ENCODE results near the gene C5orf58. TPM values are rescaled to one million over a fixed set of nuclear protein-coding genes. Genes with fewer than 3 reads are reported as not detected.

The C5orf58 gene
- total RNA-seq, 1 donor from 2014 or later = not detected

DNA sequence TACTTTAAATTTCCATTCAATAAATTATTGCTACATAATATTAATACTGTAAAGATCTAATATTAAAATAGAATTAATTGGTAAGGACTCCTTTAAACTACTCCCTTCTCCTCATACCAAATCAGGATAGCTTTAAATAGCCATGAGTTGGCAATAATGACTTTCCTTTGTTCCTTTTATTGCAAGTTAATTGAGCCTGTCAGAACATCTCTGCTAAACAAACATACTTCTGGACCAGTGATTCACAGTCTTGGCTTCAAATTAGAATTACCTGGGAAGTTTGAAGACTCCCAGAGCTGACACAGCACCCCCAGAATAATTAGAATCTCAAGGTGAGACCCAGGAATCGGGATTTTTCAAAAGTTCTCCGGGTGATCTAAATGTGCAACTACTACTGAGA is 18.7 kb downstream of the C5orf58 start:
- Mint-ChIP-seq H3K36me3 (ENCODE audit: low read depth) (no peaks in the 10 kb centered on the region), H3K27ac (ENCODE audit: unreplicated experiment) (no peak overlapping the region), H3K4me3 (no peak overlapping the region), H3K4me1 (peaks cover 15% of the 10 kb centered on the region), H3K27me3 (ENCODE audit: low read depth) (peaks cover 6% of the 10 kb centered on the region), H3K9me3 (no peaks in the 10 kb centered on the region)
- TF ChIP-seq CTCF (conservative IDR thresholded peaks at IDR 0.05) = no peak
- no peak for DNase-seq (ENCODE audit: low read depth, low spot score)

GRCh38 chr5:170252109-170252508 is 19.3 kb downstream of the C5orf58 start:
- Mint-ChIP-seq H3K4me1 (peaks cover 13% of the 10 kb centered on the region), H3K4me3 (no peak overlapping the region), H3K27ac (ENCODE audit: unreplicated experiment) (no peak overlapping the region), H3K27me3 (ENCODE audit: low read depth) (peaks cover 6% of the 10 kb centered on the region), H3K9me3 (no peaks in the 10 kb centered on the region), H3K36me3 (ENCODE audit: low read depth) (no peaks in the 10 kb centered on the region)
- no peak for TF ChIP-seq CTCF (conservative IDR thresholded peaks at IDR 0.05)
- no peak for DNase-seq (ENCODE audit: low read depth, low spot score)

- no peak overlapping the region for H3K4me3 Mint-ChIP-seq
- TF ChIP-seq CTCF (conservative IDR thresholded peaks at IDR 0.05) = no peak
- H3K27me3 Mint-ChIP-seq (ENCODE audit: low read depth) = peaks cover 6% of the 10 kb centered on the region
- no peak overlapping the region for H3K27ac Mint-ChIP-seq (ENCODE audit: unreplicated experiment)
- H3K36me3 Mint-ChIP-seq (ENCODE audit: low read depth) = no peaks in the 10 kb centered on the region
- peaks cover 14% of the 10 kb centered on the region for H3K4me1 Mint-ChIP-seq
- H3K9me3 Mint-ChIP-seq = no peaks in the 10 kb centered on the region
- DNase-seq (ENCODE audit: low read depth, low spot score) = no peak
Observed at GRCh38 chr5:170252720-170253350, 20.1 kb downstream of the C5orf58 start.

GRCh38 chr5:170254056-170254455 is 21.3 kb downstream of the C5orf58 start:
- peaks cover 18% of the 10 kb centered on the region for H3K4me1 Mint-ChIP-seq

DNA sequence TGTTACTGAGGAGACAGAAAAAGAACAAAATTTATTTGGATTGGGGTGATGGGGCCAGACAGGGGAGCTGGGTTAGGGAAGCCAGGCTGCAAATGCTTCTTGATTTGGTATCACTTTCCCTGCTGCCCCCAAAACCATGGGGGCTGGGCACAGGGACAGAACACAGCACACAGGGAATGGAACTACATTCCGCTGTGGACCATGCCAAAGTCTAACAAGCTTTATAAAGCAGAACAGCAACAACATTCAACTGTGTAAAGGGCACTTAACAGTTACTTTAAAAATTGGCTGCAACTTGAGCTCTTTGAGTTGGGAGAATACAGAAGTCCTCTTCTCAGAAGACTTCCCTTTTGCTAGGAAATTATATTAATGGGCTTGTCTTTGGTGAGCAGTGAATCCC is 23.8 kb downstream of the C5orf58 start:
- Mint-ChIP-seq H3K27me3 (ENCODE audit: low read depth) (peaks cover 3% of the 10 kb centered on the region), H3K4me3 (no peak overlapping the region), H3K27ac (ENCODE audit: unreplicated experiment) (peak overlapping the region; percentile 16), H3K36me3 (ENCODE audit: low read depth) (no peaks in the 10 kb centered on the region), H3K9me3 (no peaks in the 10 kb centered on the region), H3K4me1 (peaks cover 18% of the 10 kb centered on the region)
- no peak for TF ChIP-seq CTCF (conservative IDR thresholded peaks at IDR 0.05)
- no peak for DNase-seq (ENCODE audit: low read depth, low spot score)

More at GRCh38 chr5:170254056-170254455, 21.3 kb downstream of the C5orf58 start:
- DNase-seq (ENCODE audit: low read depth, low spot score) = no peak
- no peaks in the 10 kb centered on the region for H3K36me3 Mint-ChIP-seq (ENCODE audit: low read depth)
- H3K27me3 Mint-ChIP-seq (ENCODE audit: low read depth) = peaks cover 6% of the 10 kb centered on the region
- H3K9me3 Mint-ChIP-seq = no peaks in the 10 kb centered on the region
- no peak for TF ChIP-seq CTCF (conservative IDR thresholded peaks at IDR 0.05)
- no peak overlapping the region for H3K27ac Mint-ChIP-seq (ENCODE audit: unreplicated experiment)
- H3K4me3 Mint-ChIP-seq = no peak overlapping the region

Measured in neural crest cell (in vitro differentiated cells).